Measurements from ENCODE around the gene SYT7. TPM values are rescaled to one million over a fixed set of nuclear protein-coding genes. Genes with fewer than 3 reads are reported as not detected.

SYT7 gene
- total RNA-seq, 1 donor from 2014 or later, result 7.6 TPM

DNA sequence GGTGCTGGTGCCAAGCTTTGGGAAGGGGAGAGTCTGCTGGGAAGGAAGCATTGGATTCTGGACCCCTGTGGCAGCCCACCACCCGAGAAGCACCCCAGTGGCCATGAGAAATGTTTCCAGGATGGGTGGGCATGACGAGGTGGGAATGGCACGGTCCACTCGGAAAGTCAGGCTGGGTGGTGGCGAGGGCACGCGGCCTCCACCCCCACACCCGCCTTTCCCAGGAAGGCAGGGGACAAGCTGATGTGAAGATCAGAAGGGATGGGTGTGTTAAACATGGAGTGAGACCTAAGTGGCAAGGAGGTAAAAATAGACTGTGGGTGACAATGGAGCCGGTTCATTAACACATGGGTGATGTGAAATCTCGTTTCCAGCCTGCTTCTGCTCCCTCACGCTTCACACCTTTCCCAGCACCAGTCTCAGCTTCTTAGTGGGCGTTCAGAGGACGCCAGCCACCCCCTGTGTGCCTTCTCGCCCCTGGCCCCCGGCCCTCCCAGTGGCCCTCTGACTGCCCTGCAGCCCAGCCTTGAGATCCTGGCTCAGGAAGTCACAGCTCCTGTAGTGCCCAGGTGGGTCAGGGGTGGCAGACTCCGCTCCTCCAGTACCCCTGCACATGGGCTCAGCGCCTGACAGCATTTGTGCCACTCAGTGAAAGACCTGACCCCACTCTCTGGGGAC, 44.7 kb downstream of the SYT7 start:
- no peaks in the 10 kb centered on the region for H3K27me3 Mint-ChIP-seq (ENCODE audit: low read depth)
- no peak overlapping the region for H3K4me3 Mint-ChIP-seq
- H3K36me3 Mint-ChIP-seq, result no peaks in the 10 kb centered on the region
- TF ChIP-seq CTCF (IDR thresholded peaks at IDR 0.05; ENCODE audit: unreplicated experiment), result no peak
- no peaks in the 10 kb centered on the region for H3K9me3 Mint-ChIP-seq
- H3K4me1 Mint-ChIP-seq, result peaks cover 17% of the 10 kb centered on the region
- no peak overlapping the region for H3K27ac Mint-ChIP-seq
- DNase-seq (ENCODE audit: low spot score in 2 of 2, unreplicated experiment in 2 of 2), result no peak

DNA sequence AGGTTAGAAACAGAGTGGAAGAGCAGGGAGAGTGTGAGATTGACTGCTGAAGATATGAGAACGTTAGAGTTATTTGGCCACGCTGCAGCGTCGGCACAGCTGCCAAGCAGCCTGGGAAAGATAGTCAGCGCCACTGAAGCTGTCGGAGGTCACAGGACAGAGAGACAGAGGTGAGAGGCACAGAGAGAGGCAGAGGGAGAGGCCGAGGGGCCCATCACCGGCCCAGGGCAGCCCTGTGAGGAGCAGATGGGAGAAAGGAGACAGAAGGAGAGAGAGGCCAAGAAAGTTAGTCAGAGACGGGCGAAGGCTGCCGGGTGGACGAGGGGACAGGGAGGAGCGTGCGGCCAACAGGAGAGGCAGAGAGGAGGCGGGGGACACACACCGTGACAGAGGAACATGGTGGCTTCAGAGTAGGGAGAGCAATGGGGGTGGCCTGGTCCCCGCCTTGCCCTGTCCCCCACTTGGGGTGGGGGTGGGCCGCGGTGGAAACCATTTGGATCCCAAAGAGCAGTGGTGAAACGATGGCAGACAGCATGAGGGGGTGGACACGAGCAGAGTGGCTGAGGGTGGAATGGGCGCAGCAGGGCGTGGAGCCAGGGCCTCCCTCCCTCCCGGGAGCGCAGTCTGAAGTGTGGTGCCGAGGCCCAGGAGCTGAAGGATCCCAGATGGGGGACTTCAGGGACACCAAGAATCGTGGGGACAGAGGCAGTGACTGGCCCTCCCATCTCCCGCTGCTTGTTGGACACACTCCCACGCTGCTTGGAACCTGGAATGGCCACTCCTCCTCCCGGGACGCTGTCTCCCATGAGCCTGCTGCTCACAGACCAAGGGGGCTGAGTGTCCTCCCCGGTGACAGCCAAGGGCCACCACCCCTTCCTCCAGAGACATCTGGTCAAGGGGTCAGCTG, 45.7 kb downstream of the SYT7 start:
- Mint-ChIP-seq H3K27ac (no peak overlapping the region), H3K27me3 (ENCODE audit: low read depth) (no peaks in the 10 kb centered on the region), H3K36me3 (no peaks in the 10 kb centered on the region), H3K4me3 (no peak overlapping the region), H3K9me3 (no peaks in the 10 kb centered on the region), H3K4me1 (peaks cover 15% of the 10 kb centered on the region)
- no peak for DNase-seq (ENCODE audit: low spot score in 2 of 2, unreplicated experiment in 2 of 2)
- no peak for TF ChIP-seq CTCF (IDR thresholded peaks at IDR 0.05; ENCODE audit: unreplicated experiment)

GRCh38 chr11:61534025-61534932, 46.6 kb downstream of the SYT7 start:
- H3K27ac Mint-ChIP-seq, result no peak overlapping the region
- H3K27me3 Mint-ChIP-seq (ENCODE audit: low read depth), result no peaks in the 10 kb centered on the region
- no peaks in the 10 kb centered on the region for H3K9me3 Mint-ChIP-seq
- DNase-seq (ENCODE audit: low spot score in 2 of 2, unreplicated experiment in 2 of 2), result no peak
- H3K36me3 Mint-ChIP-seq, result no peaks in the 10 kb centered on the region
- peaks cover 8% of the 10 kb centered on the region for H3K4me1 Mint-ChIP-seq
- no peak for TF ChIP-seq CTCF (IDR thresholded peaks at IDR 0.05; ENCODE audit: unreplicated experiment)
- H3K4me3 Mint-ChIP-seq, result no peak overlapping the region

DNA sequence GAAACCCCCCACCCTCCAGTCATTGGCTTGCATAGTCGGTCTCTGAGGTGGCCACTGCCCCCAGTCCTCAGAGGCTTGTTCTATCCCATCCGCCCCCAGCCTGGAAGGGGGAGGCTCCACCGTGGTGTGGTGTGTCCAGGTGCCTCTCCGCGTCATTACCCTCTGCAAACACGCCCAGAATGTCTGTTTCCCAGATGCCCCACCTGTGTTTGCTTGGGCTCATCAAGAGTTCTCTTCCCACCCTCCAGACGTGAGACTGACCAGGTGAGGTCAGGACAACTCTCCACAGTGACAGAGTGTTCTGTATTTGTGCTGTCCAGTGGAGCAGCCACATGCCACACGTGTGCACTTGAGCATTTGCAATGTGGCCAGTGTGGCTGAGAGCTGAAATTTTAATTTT, 47.5 kb downstream of the SYT7 start:
- peaks cover 7% of the 10 kb centered on the region for H3K4me1 Mint-ChIP-seq
- TF ChIP-seq CTCF (IDR thresholded peaks at IDR 0.05; ENCODE audit: unreplicated experiment), result no peak
- no peaks in the 10 kb centered on the region for H3K27me3 Mint-ChIP-seq (ENCODE audit: low read depth)
- H3K4me3 Mint-ChIP-seq, result no peak overlapping the region
- no peaks in the 10 kb centered on the region for H3K9me3 Mint-ChIP-seq
- no peaks in the 10 kb centered on the region for H3K36me3 Mint-ChIP-seq
- H3K27ac Mint-ChIP-seq, result no peak overlapping the region
- no peak for DNase-seq (ENCODE audit: low spot score in 2 of 2, unreplicated experiment in 2 of 2)

GRCh38 chr11:61533039-61533375, 47.9 kb downstream of the SYT7 start:
- Mint-ChIP-seq H3K4me3 (no peak overlapping the region), H3K4me1 (peaks cover 5% of the 10 kb centered on the region), H3K9me3 (no peaks in the 10 kb centered on the region), H3K36me3 (no peaks in the 10 kb centered on the region), H3K27me3 (ENCODE audit: low read depth) (no peaks in the 10 kb centered on the region), H3K27ac (no peak overlapping the region)
- no peak for DNase-seq (ENCODE audit: low spot score in 2 of 2, unreplicated experiment in 2 of 2)
- TF ChIP-seq CTCF (IDR thresholded peaks at IDR 0.05; ENCODE audit: unreplicated experiment), result no peak

All from mesothelial cell of epicardium (in vitro differentiated cells).